Mammary epithelial cell (primary cell): ENCODE results near the gene LRRC25.
"Not testable (repeated sequence)": the region's sequence is repeated elsewhere in the genome, so short reads cannot be mapped to it uniquely, and the experiment has no call there.

Experiments used
- EZH2 ChIP-seq: IDR thresholded peaks from 2 replicates; pipeline ENCODE4 v1.6.1; 2012; ENCODE audit warnings: low read length, inconsistent platforms, borderline replicate concordance
- TF ChIP-seq, protein P1 (sequence below), 2 donors: IDR thresholded peaks in 1 of 2; conservative IDR thresholded peaks in 1 of 2; 2 replicates each; pipeline ENCODE4 v1.5.1; 2011 to 2012; ENCODE audit warnings: inconsistent platforms in 2 of 2, low read length in 2 of 2, mild to moderate bottlenecking in 2 of 2, control low read depth in 1 of 2, low read depth in 1 of 2; ENCODE audit not compliant: insufficient read depth in 1 of 2; ENCODE audit errors: extremely low read depth in 1 of 2

DNA sequence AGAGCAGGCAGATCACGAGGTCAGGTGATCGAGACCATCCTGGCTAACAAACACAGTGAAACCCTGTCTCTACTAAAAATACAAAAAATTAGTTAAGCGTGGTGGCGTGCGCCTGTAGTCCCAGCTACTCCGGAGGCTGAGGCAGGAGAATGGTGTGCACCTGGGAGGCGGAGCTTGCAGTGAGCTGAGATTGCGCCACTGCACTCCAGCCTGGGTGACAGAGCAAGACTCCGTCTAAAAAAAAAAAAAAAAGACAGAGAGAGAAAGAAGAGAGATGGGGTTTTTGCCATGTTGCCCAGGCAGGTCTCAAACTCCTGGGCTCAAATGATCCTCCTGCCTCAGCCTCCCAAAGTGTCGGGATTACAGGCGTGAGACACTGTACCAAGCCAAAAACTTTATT lies 8.3 kb upstream of the LRRC25 start:
- TF ChIP-seq, protein P1, sequence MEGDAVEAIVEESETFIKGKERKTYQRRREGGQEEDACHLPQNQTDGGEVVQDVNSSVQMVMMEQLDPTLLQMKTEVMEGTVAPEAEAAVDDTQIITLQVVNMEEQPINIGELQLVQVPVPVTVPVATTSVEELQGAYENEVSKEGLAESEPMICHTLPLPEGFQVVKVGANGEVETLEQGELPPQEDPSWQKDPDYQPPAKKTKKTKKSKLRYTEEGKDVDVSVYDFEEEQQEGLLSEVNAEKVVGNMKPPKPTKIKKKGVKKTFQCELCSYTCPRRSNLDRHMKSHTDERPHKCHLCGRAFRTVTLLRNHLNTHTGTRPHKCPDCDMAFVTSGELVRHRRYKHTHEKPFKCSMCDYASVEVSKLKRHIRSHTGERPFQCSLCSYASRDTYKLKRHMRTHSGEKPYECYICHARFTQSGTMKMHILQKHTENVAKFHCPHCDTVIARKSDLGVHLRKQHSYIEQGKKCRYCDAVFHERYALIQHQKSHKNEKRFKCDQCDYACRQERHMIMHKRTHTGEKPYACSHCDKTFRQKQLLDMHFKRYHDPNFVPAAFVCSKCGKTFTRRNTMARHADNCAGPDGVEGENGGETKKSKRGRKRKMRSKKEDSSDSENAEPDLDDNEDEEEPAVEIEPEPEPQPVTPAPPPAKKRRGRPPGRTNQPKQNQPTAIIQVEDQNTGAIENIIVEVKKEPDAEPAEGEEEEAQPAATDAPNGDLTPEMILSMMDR (conservative IDR thresholded peaks at IDR 0.05 in 1 of 2, IDR thresholded peaks at IDR 0.05 in 1 of 2; ENCODE audit: extremely low read depth in 1 of 2, insufficient read depth in 1 of 2, low read depth in 1 of 2, low read length in 2 of 2): not testable (repeated sequence)
- TF ChIP-seq EZH2: not testable (repeated sequence)
